Effector memory CD8-positive, alpha-beta T cell (primary cell): Measurements from ENCODE around the gene SMIM44.
"Not testable (repeated sequence)": the region's sequence is repeated elsewhere in the genome, so short reads cannot be mapped to it uniquely, and the experiment has no call there.

Experiments
- ATAC-seq: fragments of 150-1000 bp; cut with Tn5 transposase; replicated peaks from 2 replicates; pipeline ENCODE4 v1.10.0; 2021; ENCODE audit warnings: mild to moderate bottlenecking, moderate library complexity
- DNase-seq, 3 experiments: peaks; one replicate each; pipeline ENCODE4 v3.0.0; 2021
- H3K27ac Mint-ChIP-seq, 2 donors: one replicate each; pipeline ENCODE4 v1.8.0; 2022; ENCODE audit warnings: mild to moderate bottlenecking in 2 of 2, mixed read lengths in 2 of 2, moderate library complexity in 2 of 2
- H3K27me3 Mint-ChIP-seq, 2 donors: one replicate each; pipeline ENCODE4 v1.8.0; 2022; ENCODE audit warnings: mixed read lengths in 2 of 2
- H3K36me3 Mint-ChIP-seq: one replicate; pipeline ENCODE4 v1.8.0; 2022; ENCODE audit warnings: mild to moderate bottlenecking, moderate library complexity, mixed read lengths; ENCODE audit not compliant: insufficient read depth
- H3K4me1 Mint-ChIP-seq, 2 donors: one replicate each; pipeline ENCODE4 v1.8.0; 2022; ENCODE audit warnings: low read depth in 2 of 2, mixed read lengths in 2 of 2
- H3K4me3 Mint-ChIP-seq, 2 donors: one replicate each; pipeline ENCODE4 v1.8.0; 2022; ENCODE audit warnings: mild to moderate bottlenecking in 2 of 2, mixed read lengths in 2 of 2, moderate library complexity in 2 of 2
- H3K9me3 Mint-ChIP-seq, 2 donors: one replicate each; pipeline ENCODE4 v1.8.0; 2022; ENCODE audit warnings: mixed read lengths in 2 of 2
- total RNA-seq, 9 experiments: gene quantifications; one replicate each; lab custom pipeline; 2026; lab: John Stamatoyannopoulos, UW

Gene SMIM44
- total RNA-seq: 0 to 0.11 (median 0) reads per million in 9 experiments

DNA sequence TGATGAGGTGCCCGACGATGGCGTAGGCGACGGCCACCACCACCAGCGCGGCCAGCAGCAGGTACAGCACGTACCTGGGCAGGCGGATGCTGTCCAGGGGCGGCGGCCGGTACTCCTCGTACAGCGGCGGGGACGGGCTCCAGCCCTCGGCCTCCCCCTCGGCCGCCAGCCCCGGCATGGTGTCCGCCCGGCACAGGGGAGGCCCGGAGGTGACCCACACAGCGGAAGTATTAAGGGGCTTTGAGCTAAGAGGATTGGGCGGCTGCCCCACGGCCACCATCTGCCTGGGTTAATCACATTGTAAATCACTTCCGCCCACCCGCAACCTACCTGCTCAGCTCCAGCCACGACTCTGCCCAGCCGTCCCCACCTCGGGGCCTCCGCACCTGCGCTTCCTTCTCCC is at the start of gene SMIM44:
TSS of gene SMIM44 (minus strand) at position 216 of the 403 bp plus-strand sequence. CDS start at position 178, 38 bp downstream.
- no peaks in the 10 kb centered on the region for H3K9me3 Mint-ChIP-seq
- no peak within 1 kb of the TSS for H3K27ac Mint-ChIP-seq
- peaks cover 9 to 13% of the 10 kb centered on the region in 2 donors for H3K4me1 Mint-ChIP-seq
- DNase-seq (no peak), ATAC-seq (no peak)
- no peaks in the 10 kb centered on the region for H3K27me3 Mint-ChIP-seq
- H3K4me3 Mint-ChIP-seq: no peak within 1 kb of the TSS
- H3K36me3 Mint-ChIP-seq: peaks cover 12% of the 10 kb centered on the region

DNA sequence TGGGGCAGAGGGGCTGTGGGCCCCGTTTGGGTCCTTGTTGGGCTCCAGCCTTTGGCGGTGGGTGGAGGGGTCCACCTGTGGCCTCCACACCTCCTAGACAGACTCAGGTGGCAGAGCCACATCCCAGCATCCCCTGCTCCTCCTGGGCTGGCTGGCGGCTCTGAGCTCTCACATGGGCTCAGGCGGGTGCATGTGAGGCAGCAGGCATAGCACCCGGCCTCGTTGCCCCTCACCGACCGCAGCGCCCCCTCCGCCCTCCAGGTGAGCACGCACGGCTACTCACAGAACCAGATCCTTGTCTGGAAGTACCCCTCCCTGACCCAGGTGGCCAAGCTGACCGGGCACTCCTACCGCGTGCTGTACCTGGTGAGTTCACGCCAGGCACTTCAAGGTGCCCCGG is 49.8 kb upstream of the SMIM44 start:
- Mint-ChIP-seq H3K4me3 (no peak overlapping the region), H3K27ac (peak overlapping the region in 1 of 2 donors; percentile 76), H3K36me3 (peaks cover 51% of the 10 kb centered on the region), H3K9me3 (no peaks in the 10 kb centered on the region), H3K27me3 (no peaks in the 10 kb centered on the region), H3K4me1 (peaks cover 3 to 5% of the 10 kb centered on the region in 2 donors)
- ATAC-seq: no peak
- no peak for DNase-seq

DNA sequence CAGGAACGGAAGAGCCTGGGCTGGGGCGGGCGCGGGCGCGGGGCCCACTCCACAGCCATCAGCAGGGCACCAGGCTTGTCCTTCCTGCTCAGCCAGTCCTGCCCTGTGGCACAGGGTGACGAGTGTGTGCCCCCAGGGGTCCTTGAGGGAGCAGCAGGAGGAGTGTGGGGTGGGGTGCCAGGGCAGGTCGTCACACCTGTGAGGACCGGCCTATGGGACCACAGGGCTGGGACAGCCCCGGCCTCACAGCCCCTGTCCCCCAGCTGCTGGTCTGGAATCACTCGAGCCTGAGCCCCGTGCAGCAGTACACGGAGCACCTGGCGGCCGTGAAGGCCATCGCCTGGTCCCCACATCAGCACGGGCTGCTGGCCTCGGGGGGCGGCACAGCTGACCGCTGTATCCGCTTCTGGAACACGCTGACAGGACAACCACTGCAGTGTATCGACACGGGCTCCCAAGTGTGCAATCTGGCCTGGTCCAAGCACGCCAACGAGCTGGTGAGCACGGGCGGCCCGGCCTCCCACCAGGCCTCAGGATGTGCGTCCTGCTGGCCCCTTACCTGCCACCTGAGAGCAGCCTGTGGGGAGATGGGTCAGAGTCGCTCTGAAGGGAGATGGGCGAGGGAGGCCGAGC is 49.0 kb upstream of the SMIM44 start:
- ATAC-seq: no peak
- Mint-ChIP-seq H3K27me3 (no peaks in the 10 kb centered on the region), H3K9me3 (no peaks in the 10 kb centered on the region), H3K36me3 (peaks cover 45% of the 10 kb centered on the region), H3K4me1 (peaks cover 3 to 5% of the 10 kb centered on the region in 2 donors), H3K4me3 (no peak overlapping the region), H3K27ac (no peak overlapping the region)
- no peak for DNase-seq

DNA sequence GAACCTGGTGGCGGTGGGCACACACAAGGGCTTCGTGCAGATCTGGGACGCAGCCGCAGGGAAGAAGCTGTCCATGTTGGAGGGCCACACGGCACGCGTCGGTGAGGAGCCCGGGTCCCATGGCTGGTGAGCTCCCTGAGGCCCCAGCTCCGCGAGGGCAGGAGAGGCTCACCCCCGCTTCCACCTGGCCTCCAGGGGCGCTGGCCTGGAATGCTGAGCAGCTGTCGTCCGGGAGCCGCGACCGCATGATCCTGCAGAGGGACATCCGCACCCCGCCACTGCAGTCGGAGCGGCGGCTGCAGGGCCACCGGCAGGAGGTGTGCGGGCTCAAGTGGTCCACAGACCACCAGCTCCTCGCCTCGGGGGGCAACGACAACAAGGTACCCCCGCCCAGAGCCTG is 48.5 kb upstream of the SMIM44 start:
- Mint-ChIP-seq H3K4me1 (peaks cover 3 to 5% of the 10 kb centered on the region in 2 donors), H3K4me3 (no peak overlapping the region), H3K9me3 (no peaks in the 10 kb centered on the region), H3K27ac (no peak overlapping the region), H3K36me3 (peaks cover 45% of the 10 kb centered on the region), H3K27me3 (no peaks in the 10 kb centered on the region)
- no peak for DNase-seq
- no peak for ATAC-seq

DNA sequence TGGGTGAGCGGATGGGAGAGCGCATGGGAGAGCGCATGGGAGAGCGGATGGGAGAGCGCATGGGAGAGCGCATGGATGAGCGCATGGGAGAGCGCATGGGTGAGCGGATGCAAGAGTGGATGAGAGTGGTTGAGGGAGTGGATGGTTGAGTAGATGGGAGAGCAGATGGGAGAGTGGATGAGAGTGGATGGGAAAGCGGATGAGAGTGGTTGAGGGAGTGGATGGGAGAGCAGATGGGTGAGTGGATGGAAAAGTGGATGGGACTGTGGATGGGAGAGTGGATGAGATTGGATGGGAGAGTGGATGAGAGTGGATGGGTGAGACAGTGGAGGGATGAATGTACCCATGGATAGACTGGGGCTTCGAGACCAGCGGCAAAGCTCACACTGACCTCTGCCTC is 47.1 kb upstream of the SMIM44 start:
- no peaks in the 10 kb centered on the region for H3K27me3 Mint-ChIP-seq
- H3K4me1 Mint-ChIP-seq: peaks cover 3 to 5% of the 10 kb centered on the region in 2 donors
- H3K27ac Mint-ChIP-seq: no peak overlapping the region
- no peak for ATAC-seq
- peaks cover 51% of the 10 kb centered on the region for H3K36me3 Mint-ChIP-seq
- H3K9me3 Mint-ChIP-seq: no peaks in the 10 kb centered on the region
- DNase-seq: no peak
- H3K4me3 Mint-ChIP-seq: no peak overlapping the region

DNA sequence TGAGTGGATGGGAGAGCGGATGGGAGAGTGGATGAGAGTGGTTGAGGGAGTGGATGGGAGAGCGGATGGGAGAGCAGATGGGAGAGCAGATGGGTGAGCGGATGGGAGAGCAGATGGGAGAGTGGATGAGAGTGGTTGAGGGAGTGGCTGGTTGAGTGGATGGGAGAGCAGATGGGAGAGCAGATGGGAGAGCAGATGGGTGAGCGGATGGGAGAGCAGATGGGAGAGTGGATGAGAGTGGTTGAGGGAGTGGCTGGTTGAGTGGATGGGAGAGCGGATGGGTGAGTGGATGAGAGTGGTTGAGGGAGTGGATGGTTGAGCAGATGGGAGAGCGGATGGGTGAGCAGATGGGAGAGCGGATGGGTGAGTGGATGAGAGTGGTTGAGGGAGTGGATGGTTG is 46.1 kb upstream of the SMIM44 start:
- not testable (repeated sequence) for H3K27me3 Mint-ChIP-seq, H3K27ac Mint-ChIP-seq
- H3K36me3 Mint-ChIP-seq: peaks cover 46% of the 10 kb centered on the region

DNA sequence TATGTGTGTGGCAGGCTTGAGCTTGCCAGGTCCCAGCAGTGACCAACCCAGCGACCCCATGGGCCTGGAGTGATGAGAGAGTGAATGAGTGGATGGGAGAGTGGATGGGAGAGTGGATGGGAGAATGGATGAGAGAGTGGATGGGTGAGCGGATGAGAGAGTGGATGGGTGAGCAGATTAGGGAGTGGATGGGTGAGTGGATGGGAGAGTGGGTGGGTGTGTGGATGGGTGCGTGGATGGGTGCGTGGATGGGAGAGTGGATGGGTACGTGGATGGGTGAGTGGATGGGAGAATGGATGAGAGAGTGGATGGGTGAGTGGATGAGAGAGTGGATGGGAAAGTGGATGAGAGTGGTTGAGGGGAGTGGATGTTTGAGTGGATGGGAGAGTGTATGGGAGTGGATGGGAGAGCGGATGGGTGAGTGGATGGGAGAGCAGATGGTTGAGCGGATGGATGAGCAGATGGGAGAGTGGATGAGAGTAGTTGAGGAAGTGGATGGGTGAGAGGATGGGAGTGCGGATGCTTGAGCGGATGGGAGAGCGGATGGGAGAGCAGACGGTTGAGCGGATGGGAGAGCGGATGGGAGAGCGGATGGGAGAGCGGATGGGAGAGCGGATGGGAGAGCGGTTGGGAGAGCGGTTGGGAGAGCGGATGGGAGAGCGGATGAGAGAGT is 45.4 kb upstream of the SMIM44 start:
- DNase-seq: no peak
- Mint-ChIP-seq H3K27me3 (no peaks in the 10 kb centered on the region), H3K9me3 (no peaks in the 10 kb centered on the region), H3K27ac (no peak overlapping the region), H3K4me3 (no peak overlapping the region), H3K4me1 (peaks cover 4% of the 10 kb centered on the region in 2 donors), H3K36me3 (peaks cover 46% of the 10 kb centered on the region)
- no peak for ATAC-seq

More for the DNA sequence above, 46.1 kb upstream of the SMIM44 start:
- not testable (repeated sequence) for ATAC-seq, H3K4me1 Mint-ChIP-seq, H3K9me3 Mint-ChIP-seq, H3K4me3 Mint-ChIP-seq, DNase-seq

DNA sequence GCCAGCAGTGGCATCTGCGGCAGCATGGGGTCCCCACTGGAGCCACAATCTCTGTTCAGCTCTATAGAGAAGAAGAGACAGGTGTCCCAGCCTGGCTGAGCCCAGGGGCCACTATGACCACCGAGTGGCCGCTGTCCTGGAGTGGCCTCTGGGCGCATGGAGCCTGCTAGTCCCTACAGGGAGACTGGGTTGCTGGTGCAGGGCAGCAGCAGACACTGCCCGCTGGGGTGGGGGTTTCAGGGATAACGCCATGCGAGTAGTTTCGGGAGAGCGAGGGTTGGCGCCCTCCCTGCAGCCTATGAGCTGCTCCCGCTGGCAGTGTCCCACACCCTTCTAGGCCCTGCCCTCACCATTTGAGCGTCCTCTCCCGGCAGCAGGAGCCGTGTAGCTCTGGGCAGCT is 44.8 kb upstream of the SMIM44 start:
- Mint-ChIP-seq H3K27ac (no peak overlapping the region), H3K4me3 (no peak overlapping the region), H3K4me1 (peaks cover 4% of the 10 kb centered on the region in 2 donors), H3K9me3 (no peaks in the 10 kb centered on the region), H3K36me3 (peaks cover 40% of the 10 kb centered on the region), H3K27me3 (no peaks in the 10 kb centered on the region)
- no peak for DNase-seq
- ATAC-seq: no peak

DNA sequence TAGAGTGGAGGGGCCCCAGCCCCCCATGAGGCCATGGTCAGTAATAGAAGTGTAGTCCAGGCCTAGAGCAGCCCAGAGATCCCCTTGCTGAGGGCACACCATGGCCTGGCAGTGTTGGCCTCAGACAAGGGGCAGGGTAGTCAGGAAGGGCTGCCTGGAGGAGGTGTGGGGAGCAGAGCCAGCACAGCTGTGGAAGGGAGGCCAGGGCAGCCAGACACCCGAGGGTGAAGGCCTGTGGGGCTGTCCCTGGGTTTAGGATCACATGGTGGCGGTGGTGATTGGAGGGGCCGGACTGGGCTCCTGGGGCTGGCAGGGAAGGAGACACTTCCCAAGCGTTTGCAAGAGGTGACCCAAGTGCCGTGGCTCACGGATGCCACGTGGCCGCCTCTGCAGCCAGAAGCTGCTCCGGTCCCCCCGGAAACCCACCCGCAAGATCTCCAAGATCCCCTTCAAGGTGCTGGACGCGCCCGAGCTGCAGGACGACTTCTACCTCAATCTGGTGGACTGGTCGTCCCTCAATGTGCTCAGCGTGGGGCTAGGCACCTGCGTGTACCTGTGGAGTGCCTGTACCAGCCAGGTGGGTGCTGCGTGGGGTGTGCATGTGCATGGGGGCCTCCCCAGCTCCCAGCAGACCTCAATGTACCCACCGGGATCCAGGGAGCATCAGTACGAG is 44.1 kb upstream of the SMIM44 start:
- Mint-ChIP-seq H3K27me3 (no peaks in the 10 kb centered on the region), H3K4me1 (peaks cover 4 to 5% of the 10 kb centered on the region in 2 donors), H3K9me3 (no peaks in the 10 kb centered on the region), H3K4me3 (peak overlapping the region in 1 of 2 donors; percentile 41), H3K27ac (peak overlapping the region in 1 of 2 donors; percentile 28), H3K36me3 (peaks cover 38% of the 10 kb centered on the region)
- ATAC-seq: no peak
- no peak for DNase-seq

DNA sequence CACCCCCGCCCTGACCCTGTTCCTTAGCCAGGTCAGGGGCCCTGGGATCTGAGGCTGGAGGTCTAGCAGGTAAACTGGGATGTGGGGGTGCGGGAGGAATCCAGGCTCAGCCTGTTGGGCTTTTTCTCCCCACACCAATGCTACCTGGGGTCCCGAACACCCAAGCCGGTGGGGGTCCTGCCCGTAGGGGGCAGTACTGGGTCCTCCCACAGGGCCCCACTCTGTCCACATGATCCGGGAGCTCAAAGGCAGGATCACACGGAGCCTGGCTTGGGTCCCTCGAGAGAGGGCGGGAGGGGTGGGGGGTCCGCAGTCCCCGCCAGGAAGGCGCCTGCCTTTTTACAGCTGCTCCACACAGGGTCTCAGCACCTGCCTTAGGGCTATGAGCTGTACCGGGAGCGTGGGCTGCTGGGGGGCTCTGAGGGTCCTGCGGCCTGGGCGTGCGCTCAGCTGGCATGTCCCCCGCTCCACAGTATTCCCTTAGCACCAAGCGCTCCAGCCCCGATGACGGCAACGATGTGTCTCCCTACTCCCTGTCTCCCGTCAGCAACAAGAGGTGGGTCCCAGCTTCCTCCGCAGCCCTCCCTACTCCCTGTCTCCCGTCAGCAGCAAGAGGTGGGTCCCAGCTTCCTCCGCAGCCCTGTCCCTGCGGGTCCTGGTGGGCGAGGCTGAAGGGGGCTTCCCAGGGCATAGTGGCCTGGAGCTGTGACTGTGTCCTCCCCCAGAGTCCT is 43.4 kb upstream of the SMIM44 start:
- no peak for ATAC-seq
- peak overlapping the region in 1 of 2 donors; percentile 41 for H3K4me3 Mint-ChIP-seq
- H3K9me3 Mint-ChIP-seq: no peaks in the 10 kb centered on the region
- no peaks in the 10 kb centered on the region for H3K27me3 Mint-ChIP-seq
- DNase-seq: no peak
- H3K4me1 Mint-ChIP-seq: peaks cover 4 to 9% of the 10 kb centered on the region in 2 donors
- peak overlapping the region in 1 of 2 donors; percentile 28 for H3K27ac Mint-ChIP-seq
- H3K36me3 Mint-ChIP-seq: peaks cover 40% of the 10 kb centered on the region

DNA sequence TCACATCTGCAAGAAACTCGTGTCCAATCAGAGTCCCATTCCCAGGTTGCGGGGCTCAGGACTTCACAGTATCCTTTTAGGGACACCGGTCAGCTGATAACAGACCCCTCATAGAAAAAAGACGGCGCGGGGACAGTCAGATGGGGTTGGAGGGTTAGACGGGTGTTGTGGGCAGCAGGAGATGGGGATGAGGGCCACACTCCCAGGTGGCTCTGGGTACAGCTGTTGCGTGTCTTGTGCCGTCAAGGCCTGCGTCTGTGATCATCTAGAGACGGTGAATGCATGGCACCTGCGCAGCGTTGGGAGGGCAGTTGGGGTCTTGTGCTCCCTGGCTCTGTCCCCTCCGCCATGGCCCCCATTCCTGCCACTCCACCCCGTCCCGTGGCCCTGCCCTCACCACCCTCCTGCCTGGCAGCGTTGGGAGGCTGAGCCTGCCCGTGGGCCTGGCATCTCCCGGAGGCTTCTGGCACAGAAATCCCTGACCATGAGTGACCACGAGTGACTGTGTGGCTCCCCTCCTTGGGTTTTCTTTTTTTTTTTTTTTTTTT is 41.7 kb upstream of the SMIM44 start:
- DNase-seq (no peak), ATAC-seq (no peak)
- Mint-ChIP-seq H3K4me3 (no peak overlapping the region), H3K36me3 (peaks cover 41% of the 10 kb centered on the region), H3K9me3 (no peaks in the 10 kb centered on the region), H3K27me3 (no peaks in the 10 kb centered on the region), H3K27ac (no peak overlapping the region), H3K4me1 (peaks cover 9 to 14% of the 10 kb centered on the region in 2 donors)

DNA sequence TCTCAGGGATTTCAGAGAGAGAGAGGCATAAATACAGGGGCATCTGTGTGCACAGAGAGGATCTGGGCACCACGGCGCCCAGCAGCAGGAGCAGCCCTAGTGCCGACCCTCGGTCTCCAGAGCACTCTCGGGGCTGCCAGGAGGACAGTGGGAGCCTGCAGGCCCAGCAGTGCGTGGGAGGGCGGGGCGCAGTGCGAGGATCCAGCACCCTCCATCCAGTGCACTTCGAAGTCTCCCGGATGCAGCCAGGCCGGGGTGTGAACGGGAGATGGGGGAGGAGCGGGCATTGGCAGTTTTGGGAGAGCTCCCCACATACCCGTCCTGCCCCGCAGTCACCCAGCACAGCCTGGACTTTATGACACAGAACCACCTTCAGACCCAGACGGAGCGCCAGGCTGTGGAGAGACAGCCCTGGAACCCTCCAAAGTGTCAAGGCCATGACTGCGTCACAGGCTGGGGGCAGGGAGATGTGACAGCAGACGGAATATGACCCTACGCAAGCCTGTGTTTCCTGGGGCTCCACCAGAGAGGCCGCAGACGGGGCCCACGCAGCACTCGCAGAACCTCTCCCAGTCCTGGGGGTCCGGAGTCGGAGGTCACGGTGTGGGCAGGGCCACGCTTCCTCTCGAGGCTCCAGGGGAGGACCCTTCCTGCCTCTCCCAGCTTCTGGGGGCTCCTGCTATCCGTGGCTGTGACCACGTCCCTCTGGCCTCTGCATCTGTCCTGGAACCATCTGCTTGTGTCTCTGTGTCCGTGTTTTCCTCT is 41.0 kb upstream of the SMIM44 start:
- Mint-ChIP-seq H3K9me3 (no peaks in the 10 kb centered on the region), H3K4me1 (peaks cover 9 to 19% of the 10 kb centered on the region in 2 donors), H3K4me3 (no peak overlapping the region), H3K36me3 (peaks cover 47% of the 10 kb centered on the region), H3K27ac (peak overlapping the region in 1 of 2 donors; percentile 72), H3K27me3 (no peaks in the 10 kb centered on the region)
- no peak for DNase-seq
- no peak for ATAC-seq
